A549 (cell line): ENCODE results near the gene C4orf54. TPM values are rescaled to one million over a fixed set of nuclear protein-coding genes. Genes with fewer than 3 reads are reported as not detected.

Experiments
- ATAC-seq, 2 experiments: fragments of 200-7000 bp in 1 of 2; fragments of >200 bp in 1 of 2; cut with Nextera tagmentation in 1 of 2; cut with Tn5 transposase in 1 of 2; 3 replicates each; pipeline versions ENCODE4 v1.8.0 to v1.9.1; 2018 to 2020; ENCODE audit warnings: mild to moderate bottlenecking in 1 of 2, moderate library complexity in 1 of 2
- CTCF ChIA-PET: fragments of 300-600 bp; sonication (Branson Sonifier 250); formaldehyde crosslinking; extraction: SDS; loops from one replicate; lab custom pipeline; 2021; ENCODE audit warnings: antibody characterized with exemption, inconsistent platforms; lab: Yijun Ruan, JAX
- POLR2A ChIA-PET: fragments of 350-600 bp; formaldehyde crosslinking; extraction: SDS; loops from one replicate; lab custom pipeline; 2021; ENCODE audit warnings: antibody characterized with exemption, inconsistent platforms; lab: Yijun Ruan, JAX
- DNase-seq, 2 experiments: peaks; one replicate each; pipeline versions ENCODE4 v3.0.0 to v3.0.0-alpha.2; 2011 to 2016; ENCODE audit warnings: low read depth in 1 of 2, low spot score in 1 of 2
- FAIRE-seq: peaks from 2 replicates; lab custom pipeline; 2011; peaks lifted over from hg19 to GRCh38; lab: Jason Lieb, UNC
- H3K27ac ChIP-seq, 2 experiments: fragments of >200 bp; sonication (Bioruptor Twin); formaldehyde crosslinking; 3 replicates each; pipeline ENCODE4 v1.5.1; 2016 to 2017
- H3K4me1 ChIP-seq: fragments of >200 bp; sonication (Bioruptor Twin); formaldehyde crosslinking; 3 replicates; pipeline ENCODE4 v1.6.1; 2016
- H3K4me2 ChIP-seq: fragments of >200 bp; sonication (Bioruptor Twin); formaldehyde crosslinking; 3 replicates; pipeline ENCODE4 v1.6.1; 2016
- H3K4me3 ChIP-seq: fragments of >200 bp; sonication (Bioruptor Twin); formaldehyde crosslinking; 3 replicates; pipeline ENCODE4 v1.5.1; 2016
- H3K9me3 ChIP-seq: fragments of >200 bp; sonication (Bioruptor Twin); formaldehyde crosslinking; 3 replicates; pipeline ENCODE4 v1.6.1; 2016
- BHLHE40 ChIP-seq: IDR thresholded peaks from 2 replicates; pipeline ENCODE4 v1.6.1; 2012; ENCODE audit warnings: low read depth, low read length, inconsistent platforms
- CBX8 ChIP-seq: fragments of 200-600 bp; sonication (generic); IDR thresholded peaks from 2 replicates; pipeline ENCODE4 v1.6.1; 2016
- CHD2 ChIP-seq: fragments of 150-350 bp; IDR thresholded peaks from 2 replicates; pipeline ENCODE4 v1.6.1; 2014; ENCODE audit warnings: low read length; ENCODE audit not compliant: partially characterized antibody
- CHD4 ChIP-seq: fragments of 200-600 bp; sonication (generic); IDR thresholded peaks from 2 replicates; pipeline ENCODE4 v1.6.1; 2016; ENCODE audit warnings: antibody characterized with exemption, mild to moderate bottlenecking, borderline replicate concordance
- CTCF ChIP-seq: fragments of >200 bp; sonication (Bioruptor Twin); formaldehyde crosslinking; IDR thresholded peaks from 3 replicates; pipeline ENCODE4 v1.5.1; 2016
- EHF ChIP-seq: fragments of 250-450 bp; sonication (Bioruptor Pico); IDR thresholded peaks from 2 replicates; pipeline ENCODE4 v1.5.0; 2020; ENCODE audit warnings: mild to moderate bottlenecking
- FOXS1 ChIP-seq: fragments of 250-450 bp; sonication (Bioruptor Pico); IDR thresholded peaks from 2 replicates; pipeline ENCODE4 v1.5.0; 2020; ENCODE audit warnings: mild to moderate bottlenecking, moderate library complexity
- HDAC2 ChIP-seq: fragments of 200-600 bp; sonication (generic); IDR thresholded peaks from 2 replicates; pipeline ENCODE4 v1.6.1; 2016
- HMGXB4 ChIP-seq: fragments of 250-450 bp; sonication (Bioruptor Pico); IDR thresholded peaks from 2 replicates; pipeline ENCODE4 v1.5.0; 2021; ENCODE audit warnings: mild to moderate bottlenecking, moderate library complexity, borderline replicate concordance
- HOXA7 ChIP-seq: fragments of 250-450 bp; sonication (Bioruptor Pico); IDR thresholded peaks from 2 replicates; pipeline ENCODE4 v1.5.0; 2020; ENCODE audit warnings: mild to moderate bottlenecking, moderate library complexity
- HOXB5 ChIP-seq: fragments of 250-450 bp; sonication (Bioruptor Pico); IDR thresholded peaks from 2 replicates; pipeline ENCODE4 v1.5.0; 2020; ENCODE audit warnings: mild to moderate bottlenecking, moderate library complexity
- KDM1A ChIP-seq: fragments of 200-600 bp; sonication (generic); IDR thresholded peaks from 2 replicates; pipeline ENCODE4 v1.6.1; 2016; ENCODE audit warnings: low read depth, mild to moderate bottlenecking
- MAX ChIP-seq: IDR thresholded peaks from 2 replicates; pipeline ENCODE4 v1.6.1; 2012
- NFE2L2 ChIP-seq: fragments of 150-350 bp; conservative IDR thresholded peaks from 2 replicates; pipeline ENCODE4 v1.6.1; 2014; ENCODE audit warnings: low read length
- NPAS2 ChIP-seq: fragments of 250-450 bp; sonication (Bioruptor Pico); IDR thresholded peaks from 2 replicates; pipeline ENCODE4 v1.8.0; 2022; ENCODE audit warnings: mild to moderate bottlenecking, moderate library complexity, borderline replicate concordance
- NR3C1 ChIP-seq: fragments of >200 bp; sonication (Bioruptor Twin); formaldehyde crosslinking; IDR thresholded peaks from 3 replicates; pipeline ENCODE4 v1.6.1; 2017
- POLR2A ChIP-seq: IDR thresholded peaks from 2 replicates; pipeline ENCODE4 v1.6.1; 2012; ENCODE audit warnings: mild to moderate bottlenecking, low read length
- POLR2AphosphoS2 ChIP-seq: conservative IDR thresholded peaks from 2 replicates; pipeline ENCODE4 v1.6.1; 2012; ENCODE audit warnings: low read length, improper control_type of control experiment, inconsistent platforms
- RAD21 ChIP-seq, 2 experiments: fragments of >200 bp in 1 of 2; sonication (Bioruptor Twin) in 1 of 2; formaldehyde crosslinking in 1 of 2; IDR thresholded peaks in 1 of 2; conservative IDR thresholded peaks in 1 of 2; 2 replicates in 1 of 2; 3 replicates in 1 of 2; pipeline ENCODE4 v1.6.1; 2012 to 2018; ENCODE audit warnings: inconsistent platforms in 1 of 2
- RARB ChIP-seq: fragments of 250-450 bp; sonication (Bioruptor Pico); IDR thresholded peaks from 2 replicates; pipeline ENCODE4 v1.8.0; 2021; ENCODE audit warnings: mild to moderate bottlenecking, moderate library complexity
- RCOR1 ChIP-seq: fragments of 150-350 bp; IDR thresholded peaks from 2 replicates; pipeline ENCODE4 v1.6.1; 2014; ENCODE audit warnings: antibody characterized with exemption, low read length, low read depth
- REST ChIP-seq: fragments of 200-600 bp; sonication (generic); IDR thresholded peaks from 2 replicates; pipeline ENCODE4 v1.6.1; 2016; ENCODE audit warnings: antibody characterized with exemption, mild to moderate bottlenecking, moderate library complexity
- RNF2 ChIP-seq: fragments of 200-600 bp; sonication (generic); IDR thresholded peaks from 2 replicates; pipeline ENCODE4 v1.6.1; 2016; ENCODE audit warnings: low read depth, mild to moderate bottlenecking, antibody characterized with exemption, moderate library complexity, borderline replicate concordance
- SREBF2 ChIP-seq: fragments of 450-650 bp; IDR thresholded peaks from 2 replicates; pipeline ENCODE4 v1.6.1; 2014; ENCODE audit warnings: mild to moderate bottlenecking, moderate library complexity
- USF2 ChIP-seq: fragments of 450-650 bp; IDR thresholded peaks from 2 replicates; pipeline ENCODE4 v1.6.1; 2014; ENCODE audit warnings: antibody characterized with exemption
- ZC3H11A ChIP-seq: fragments of 450-650 bp; IDR thresholded peaks from 2 replicates; pipeline ENCODE4 v1.6.1; 2014; ENCODE audit warnings: antibody characterized with exemption, mild to moderate bottlenecking
- ZNF302 ChIP-seq: fragments of 250-450 bp; sonication (Bioruptor Pico); IDR thresholded peaks from 2 replicates; pipeline ENCODE4 v1.9.0; 2021; ENCODE audit warnings: inconsistent platforms, mild to moderate bottlenecking, moderate library complexity
- ZSCAN20 ChIP-seq: fragments of 250-450 bp; sonication (Bioruptor Pico); IDR thresholded peaks from 2 replicates; pipeline ENCODE4 v1.8.0; 2022; ENCODE audit warnings: mild to moderate bottlenecking, moderate library complexity
- WGBS: methylation state at CpG from one replicate; pipeline ENCODE4 v1.1.6; 2017; ENCODE audit errors: missing lambda C conversion rate; 5-methylcytosine and 5-hydroxymethylcytosine counted together
- polyA plus RNA-seq, 4 experiments: library from polyadenylated mRNA; depleted of rRNA in 3 of 4; stranded (reverse); fragments of >200 nt; fragmentation: RNase III in 1 of 4; extraction: RNeasy Plus Mini Kit Qiagen cat#74134 plus additional on column Dnase treatment in 1 of 4; gene quantifications; 2 replicates in 3 of 4; 3 replicates in 1 of 4; pipeline ENCODE4 v1.2.3, GENCODE V29; 2011 to 2017

The C4orf54 gene
- polyA plus RNA-seq, 2 of the 4 experiments (the other 2 are of a cell fraction) = not detected

- H3K4me1 ChIP-seq = no peaks in the 10 kb centered on the region
- no peak overlapping the region for H3K27ac ChIP-seq
- CTCF ChIA-PET = no interaction called here
- H3K4me2 ChIP-seq = no peak overlapping the region
- H3K9me3 ChIP-seq = no peaks in the 10 kb centered on the region
- ATAC-seq = no peak
- POLR2A ChIA-PET = no interaction called here
- TF ChIP-seq CTCF (no peak), CBX8 (no peak), RAD21 (conservative IDR thresholded peaks at IDR 0.05 in 1 of 2, IDR thresholded peaks at IDR 0.05 in 1 of 2) (no peak), HOXB5 (CRISPR knock-in tag) (no peak), REST (no peak), NR3C1 (no peak), MAX (no peak), CHD2 (no peak), BHLHE40 (no peak), RNF2 (no peak), RARB (CRISPR knock-in tag) (no peak), ZNF302 (CRISPR knock-in tag) (no peak), USF2 (no peak), RCOR1 (no peak), ZC3H11A (no peak), NFE2L2 (no peak), EHF (CRISPR knock-in tag) (no peak), FOXS1 (no peak)
- DNase-seq = no peak
- no peak overlapping the region for H3K4me3 ChIP-seq
- FAIRE-seq = no peak
These were observed 7.1 kb upstream of the C4orf54 start for GRCh38 chr4:99664716-99665115.

GRCh38 chr4:99661907-99662306, 4.3 kb upstream of the C4orf54 start:
- ChIA-PET CTCF (no interaction called here), POLR2A (no interaction called here)
- DNase-seq = no peak
- no peaks in the 10 kb centered on the region for H3K9me3 ChIP-seq
- TF ChIP-seq HDAC2 = no peak
- no peak for TF ChIP-seq EHF (CRISPR knock-in tag)
- TF ChIP-seq CHD4 = no peak
- no peak for TF ChIP-seq ZC3H11A
- TF ChIP-seq ZSCAN20 (CRISPR knock-in tag) = no peak
- no peak for TF ChIP-seq POLR2AphosphoS2
- TF ChIP-seq USF2 = no peak
- TF ChIP-seq HOXA7 (CRISPR knock-in tag) = no peak
- TF ChIP-seq KDM1A = no peak
- no peak for TF ChIP-seq NPAS2 (CRISPR knock-in tag)
- no peak for TF ChIP-seq RCOR1
- no peak for TF ChIP-seq HMGXB4
- no peak for TF ChIP-seq FOXS1
- no peak for TF ChIP-seq POLR2A
- no peak for TF ChIP-seq BHLHE40
- no peak for TF ChIP-seq SREBF2
- no peaks in the 10 kb centered on the region for H3K4me1 ChIP-seq
- 76% methylated on average over 5 of the region's 5 CpGs for WGBS
- FAIRE-seq = no peak
- no peak overlapping the region for H3K4me3 ChIP-seq
- no peak for ATAC-seq
- no peak overlapping the region for H3K4me2 ChIP-seq
- no peak overlapping the region for H3K27ac ChIP-seq
